Activated CD8-positive, alpha-beta memory T cell treated with anti-CD3 and anti-CD28 coated beads for 36 hours (primary cell): ENCODE measurements around the gene CDH13. TPM values are rescaled to one million over a fixed set of nuclear protein-coding genes. Genes with fewer than 3 reads are reported as not detected.

Source experiments
- CTCF ChIA-PET: fragments of 350-600 bp; sonication (Branson Sonifier 250); formaldehyde crosslinking; loops from one replicate; lab custom pipeline; 2021; ENCODE audit warnings: antibody characterized with exemption; lab: Charles Lee
- POLR2A ChIA-PET: fragments of 350-600 bp; sonication (Branson Sonifier 250); formaldehyde crosslinking; loops from one replicate; lab custom pipeline; 2021; ENCODE audit warnings: antibody characterized with exemption; lab: Charles Lee
- total RNA-seq, 2 experiments: library from RNA; stranded (reverse); gene quantifications; one replicate each; pipeline ENCODE4 v1.2.3, GENCODE V29; 2021

CDH13 gene
- total RNA-seq, 2 experiments from 2014 or later: not detected

DNA sequence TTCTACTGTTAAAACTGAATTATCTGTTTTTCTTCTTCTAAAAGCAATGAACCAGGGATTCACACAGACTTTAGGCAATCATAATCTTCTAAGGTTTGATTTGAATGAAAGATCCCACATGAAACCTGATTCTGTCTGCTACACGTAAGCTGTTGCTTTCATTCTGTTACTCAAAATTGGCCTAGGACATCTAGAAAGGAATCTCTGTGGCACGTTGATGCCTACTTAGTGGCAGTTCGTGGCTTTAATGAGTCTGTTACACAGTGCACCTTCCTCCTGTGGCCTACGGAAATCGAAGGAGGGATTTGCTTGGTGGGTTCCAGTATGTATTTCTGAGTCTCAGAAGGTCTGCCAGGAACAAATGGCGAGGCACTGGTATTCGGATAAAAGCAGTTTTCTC, 691.6 kb downstream of the CDH13 start:
- ChIA-PET POLR2A (no interaction called here), CTCF (no interaction called here)

DNA sequence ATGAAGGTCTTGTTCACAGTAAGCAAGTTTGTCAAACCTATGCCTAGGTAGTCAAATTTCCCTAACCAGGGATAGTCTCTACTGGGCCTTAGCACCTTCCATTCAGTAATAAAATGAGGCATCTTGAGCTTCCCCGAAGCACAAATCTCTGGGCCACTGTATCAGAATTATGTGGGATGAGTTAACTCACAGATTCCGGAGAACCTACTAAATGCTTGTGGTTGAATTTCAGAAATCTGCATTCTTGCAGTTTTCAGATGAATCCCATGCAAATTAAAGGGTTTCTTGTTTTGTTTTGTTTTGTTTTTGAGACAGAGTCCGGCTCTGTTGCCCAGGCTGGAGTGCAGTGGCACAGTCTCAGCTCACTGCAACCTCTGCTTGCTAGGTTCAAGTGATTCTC, 702.2 kb downstream of the CDH13 start:
- POLR2A ChIA-PET: interaction anchor here (0.6 kb wide), 1 partner anchor 13 kb away, joined by 10 read pairs; no protein-coding TSS in a partner anchor
- CTCF ChIA-PET: no interaction called here

- CTCF ChIA-PET: no interaction called here
- POLR2A ChIA-PET: no interaction called here
These were observed 702.7 kb downstream of the CDH13 start for GRCh38 chr16:83329441-83329840.

DNA sequence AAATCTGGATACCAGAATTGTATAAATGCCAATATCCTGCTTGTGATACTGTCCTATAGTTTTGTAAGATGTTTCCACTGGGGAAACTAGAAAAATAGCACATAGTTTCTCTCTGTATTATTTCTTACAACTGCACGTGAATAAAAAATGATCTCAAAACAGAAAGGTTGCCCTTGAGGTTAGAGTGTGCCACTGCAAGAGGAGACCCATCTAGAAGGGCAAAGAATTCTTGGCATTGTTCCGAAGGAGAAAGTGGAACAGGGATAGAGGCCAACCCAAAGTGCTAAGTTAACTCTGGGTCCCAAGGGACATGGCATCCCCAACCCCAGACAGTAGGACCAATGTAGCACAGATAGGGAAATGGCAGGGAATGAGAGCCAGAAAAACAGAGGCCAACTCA, 703.5 kb downstream of the CDH13 start:
- ChIA-PET POLR2A (no interaction called here), CTCF (no interaction called here)

DNA sequence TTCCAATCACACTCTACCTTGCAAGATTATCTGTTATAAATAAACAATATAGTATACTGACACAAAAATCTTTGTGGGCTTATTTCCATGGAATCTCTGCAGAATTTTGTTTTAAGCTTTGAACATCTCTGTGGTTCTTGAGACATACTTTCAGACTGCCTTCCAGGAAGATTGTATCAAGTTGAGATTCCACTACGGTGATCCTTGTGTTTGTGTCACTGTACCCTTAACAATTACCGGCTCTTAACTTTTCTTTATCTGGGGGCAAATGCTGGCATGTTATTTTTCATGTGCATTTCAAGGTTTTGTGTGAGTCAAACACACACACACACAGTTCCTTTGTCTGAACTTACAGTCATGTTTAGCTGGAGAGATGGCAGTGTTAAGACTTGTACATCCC, 708.3 kb downstream of the CDH13 start:
- CTCF ChIA-PET: no interaction called here
- POLR2A ChIA-PET: no interaction called here

DNA sequence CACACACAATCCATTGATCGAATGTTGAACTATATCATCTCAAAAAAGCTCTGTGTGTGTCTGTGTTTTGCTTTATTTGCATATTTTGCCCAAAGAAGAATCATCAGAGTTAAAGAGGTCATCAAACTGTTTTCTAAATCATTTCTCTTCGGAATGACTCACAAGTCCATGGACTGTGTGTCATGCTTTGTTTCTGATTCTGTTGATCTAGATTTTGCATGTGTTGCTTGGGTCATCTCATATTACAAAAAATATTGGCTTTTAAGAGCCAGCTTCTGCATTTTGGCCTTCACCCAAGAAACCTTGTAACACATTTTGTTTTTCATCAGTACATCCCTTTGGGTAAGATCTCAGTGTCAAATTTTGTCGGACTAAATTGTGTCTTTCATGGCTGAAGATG, 709.8 kb downstream of the CDH13 start:
- ChIA-PET POLR2A (no interaction called here), CTCF (no interaction called here)

GRCh38 chr16:83338138-83338537, 711.4 kb downstream of the CDH13 start:
- ChIA-PET CTCF (interaction anchor here (0.7 kb wide), 1 partner anchor 70 kb away, joined by 4 read pairs; no protein-coding TSS in a partner anchor), POLR2A (interaction anchor here (0.5 kb wide), 1 partner anchor 359 kb away, joined by 3 read pairs; no protein-coding TSS in a partner anchor)

- ChIA-PET POLR2A (no interaction called here), CTCF (no interaction called here)
These were observed 712.2 kb downstream of the CDH13 start for GRCh38 chr16:83338941-83339340.

DNA sequence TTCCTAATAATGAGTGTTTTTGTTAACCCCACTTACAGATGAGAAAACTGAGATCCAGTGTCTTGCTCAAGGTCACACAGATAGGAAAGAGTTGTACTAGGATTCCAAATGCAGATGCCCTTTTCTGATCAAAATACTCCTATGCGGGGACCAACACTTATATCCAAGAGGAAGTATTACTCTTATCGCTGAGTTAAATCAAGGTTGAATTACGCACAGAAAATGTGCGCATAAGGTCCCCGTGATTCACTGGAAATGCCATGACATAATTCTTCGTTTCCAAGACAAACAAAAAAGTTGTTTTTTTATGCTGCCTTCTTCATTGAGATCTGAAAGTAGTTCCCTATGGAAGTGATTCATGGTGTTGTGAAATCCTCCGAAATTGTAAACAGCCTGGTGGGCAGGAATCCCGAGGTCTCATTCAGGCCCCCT, 717.2 kb downstream of the CDH13 start:
- CTCF ChIA-PET: no interaction called here

GRCh38 chr16:83345846-83346640, 719.3 kb downstream of the CDH13 start:
- POLR2A ChIA-PET: no interaction called here
- CTCF ChIA-PET: no interaction called here

More for the DNA sequence above, 717.2 kb downstream of the CDH13 start:
- POLR2A ChIA-PET: no interaction called here

DNA sequence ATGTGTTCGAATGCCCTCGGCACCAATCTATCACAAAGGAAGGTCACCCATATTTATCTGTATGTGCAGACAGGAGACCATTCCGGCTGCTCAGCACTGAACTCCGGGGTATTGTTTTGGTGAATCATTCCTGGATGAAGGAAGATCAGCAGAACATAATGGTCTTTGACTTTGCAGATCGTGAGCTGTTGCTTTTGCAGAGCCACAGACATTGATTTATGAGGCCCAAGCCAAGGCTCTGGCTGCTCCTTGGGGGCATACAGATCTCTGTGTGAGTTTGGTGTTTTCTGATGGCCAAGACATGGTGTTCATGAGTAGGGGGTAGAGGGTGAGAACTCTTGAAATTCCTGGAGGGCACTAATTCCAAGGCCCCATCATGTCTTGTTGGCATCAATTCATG, 722.2 kb downstream of the CDH13 start:
- CTCF ChIA-PET: no interaction called here
- POLR2A ChIA-PET: no interaction called here

DNA sequence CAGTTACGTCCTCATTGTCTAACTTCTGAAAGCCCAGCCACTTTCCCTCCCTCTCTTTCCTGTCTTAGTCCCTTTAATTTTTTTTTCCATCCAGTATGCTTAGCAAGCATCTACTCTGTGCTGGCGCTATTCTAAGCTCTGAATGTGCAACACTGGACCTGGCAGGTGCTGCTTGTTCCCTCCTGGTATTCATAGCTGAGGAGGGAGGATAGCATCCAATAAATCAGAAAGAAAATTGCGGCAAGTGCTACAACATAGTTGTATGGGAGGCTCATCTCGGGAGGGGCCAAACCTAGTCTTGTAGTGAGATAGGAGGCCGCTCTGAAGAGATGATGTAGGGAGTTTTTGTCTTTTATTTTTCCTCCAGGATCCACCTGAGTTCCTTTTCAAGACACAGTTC, 723.7 kb downstream of the CDH13 start:
- ChIA-PET CTCF (no interaction called here), POLR2A (no interaction called here)

- CTCF ChIA-PET: no interaction called here
- POLR2A ChIA-PET: no interaction called here
These were observed 725.1 kb downstream of the CDH13 start for GRCh38 chr16:83351846-83352245.

DNA sequence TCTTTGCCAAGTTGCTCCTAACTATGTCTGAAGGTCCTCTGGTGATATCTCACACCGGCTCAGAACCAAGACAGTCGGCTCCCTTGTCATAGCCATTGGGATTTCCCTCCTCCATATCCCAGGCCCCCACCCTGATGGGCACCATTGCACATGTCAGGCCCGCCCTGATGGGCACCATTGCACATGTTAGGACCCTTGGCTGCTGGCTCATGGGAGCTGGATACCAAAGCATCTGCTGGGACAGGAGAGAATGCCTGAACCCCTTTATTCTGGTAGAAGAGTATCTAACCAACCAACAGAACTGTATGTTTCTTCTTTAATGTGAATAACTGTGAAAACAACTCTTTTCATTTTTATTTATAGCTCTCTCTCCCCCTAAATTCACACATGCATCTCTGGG, 726.5 kb downstream of the CDH13 start:
- POLR2A ChIA-PET: no interaction called here
- CTCF ChIA-PET: no interaction called here

- ChIA-PET POLR2A (no interaction called here), CTCF (no interaction called here)
These were observed 727.2 kb downstream of the CDH13 start for GRCh38 chr16:83354015-83354414.

GRCh38 chr16:83355570-83356218, 728.9 kb downstream of the CDH13 start:
- CTCF ChIA-PET: interaction anchor here (0.6 kb wide), 1 partner anchor 768 kb away, joined by 3 read pairs; no protein-coding TSS in a partner anchor
- POLR2A ChIA-PET: no interaction called here

GRCh38 chr16:83356266-83356665, 729.5 kb downstream of the CDH13 start:
- CTCF ChIA-PET: interaction anchor here (0.6 kb wide), 1 partner anchor 769 kb away, joined by 3 read pairs; no protein-coding TSS in a partner anchor
- POLR2A ChIA-PET: no interaction called here

GRCh38 chr16:83356986-83357385, 730.2 kb downstream of the CDH13 start:
- CTCF ChIA-PET: no interaction called here
- POLR2A ChIA-PET: interaction anchor here (0.6 kb wide), 1 partner anchor 1278 kb away, joined by 3 read pairs; no protein-coding TSS in a partner anchor

DNA sequence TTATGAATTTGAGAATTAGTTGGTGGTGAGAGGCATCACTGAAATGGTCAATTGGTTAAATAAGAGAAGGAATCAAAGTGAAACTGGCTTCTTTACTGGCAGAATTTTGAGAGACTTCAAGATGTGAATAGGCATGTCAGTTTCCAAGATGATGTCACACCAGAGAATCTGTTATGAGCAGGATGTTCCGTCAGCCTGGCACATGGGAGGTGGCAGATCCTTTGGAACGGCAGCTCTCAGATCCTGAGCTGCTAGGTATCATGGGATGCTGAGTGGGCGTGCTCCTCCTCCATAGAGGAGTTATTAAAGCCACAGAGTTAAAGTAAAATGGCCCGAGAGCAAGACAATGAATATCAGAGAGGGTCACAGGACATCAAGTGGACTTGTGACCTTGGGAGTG, 736.8 kb downstream of the CDH13 start:
- CTCF ChIA-PET: no interaction called here
- POLR2A ChIA-PET: no interaction called here

DNA sequence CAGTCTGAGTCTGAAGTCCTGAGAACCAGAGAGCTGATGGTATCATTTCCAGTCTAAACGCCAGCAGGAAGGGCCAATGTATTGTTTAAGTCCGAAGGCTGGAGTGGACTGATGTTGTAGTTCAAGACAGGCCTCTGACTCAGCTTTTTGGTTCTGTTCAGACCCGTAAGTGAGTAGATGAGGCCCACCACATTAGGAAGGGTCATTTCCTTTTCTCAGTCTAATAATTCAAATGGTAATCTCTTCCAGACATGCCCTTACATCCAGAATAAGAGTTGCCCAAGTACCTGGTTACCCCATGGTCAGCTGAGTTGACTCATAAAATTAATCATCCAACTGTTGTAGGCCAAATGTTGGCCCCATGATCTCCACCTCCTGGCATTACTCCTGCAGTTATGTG, 738.4 kb downstream of the CDH13 start:
- ChIA-PET POLR2A (no interaction called here), CTCF (no interaction called here)

DNA sequence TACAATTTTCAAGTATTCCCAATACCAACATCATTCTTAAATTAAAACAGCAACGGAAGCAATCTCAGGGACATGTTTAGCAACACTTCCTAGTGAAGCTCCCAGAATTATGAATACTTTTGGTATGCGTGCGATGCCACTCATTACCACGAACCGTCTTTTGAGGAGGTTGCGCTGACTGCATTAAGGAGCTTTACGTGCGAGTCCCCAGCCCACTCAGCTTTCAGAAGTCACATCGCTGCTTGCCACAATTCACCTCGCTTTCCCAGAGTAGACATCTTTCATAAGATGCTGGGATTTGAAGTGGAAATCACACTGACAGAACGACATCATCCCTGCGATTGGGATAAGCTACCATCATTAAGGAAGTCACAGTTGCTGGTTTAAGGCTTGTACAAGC, 739.5 kb downstream of the CDH13 start:
- POLR2A ChIA-PET: no interaction called here
- CTCF ChIA-PET: no interaction called here
